Progenitor cell of endocrine pancreas (in vitro differentiated cells): ENCODE results near the gene EVPL. TPM values are rescaled to one million over a fixed set of nuclear protein-coding genes. Genes with fewer than 3 reads are reported as not detected.

Experiments used
- DNase-seq: peaks from one replicate; pipeline ENCODE4 v3.0.0; 2021; ENCODE audit warnings: low spot score; ENCODE audit not compliant: unreplicated experiment
- H3K27ac Mint-ChIP-seq: 2 replicates; pipeline ENCODE4 v1.8.0; 2021; ENCODE audit warnings: mild to moderate bottlenecking, moderate library complexity, mixed read lengths
- H3K27me3 Mint-ChIP-seq: 2 replicates; pipeline ENCODE4 v1.8.0; 2021; ENCODE audit warnings: mixed read lengths
- H3K36me3 Mint-ChIP-seq: 2 replicates; pipeline ENCODE4 v1.8.0; 2022; ENCODE audit warnings: mixed read lengths; ENCODE audit not compliant: insufficient read depth
- H3K4me1 Mint-ChIP-seq: 2 replicates; pipeline ENCODE4 v1.8.0; 2021; ENCODE audit warnings: low read depth, mixed read lengths
- H3K4me3 Mint-ChIP-seq: 2 replicates; pipeline ENCODE4 v1.8.0; 2021; ENCODE audit warnings: low read depth, mild to moderate bottlenecking, moderate library complexity, mixed read lengths
- H3K9me3 Mint-ChIP-seq: 2 replicates; pipeline ENCODE4 v1.8.0; 2021; ENCODE audit warnings: low read depth, mixed read lengths
- total RNA-seq: library from RNA; stranded (reverse); gene quantifications from 2 replicates; pipeline ENCODE4 v1.2.1, GENCODE V29; 2021
- TF ChIP-seq, protein P1 (sequence below): fragments of 200-600 bp; sonication (generic); IDR thresholded peaks from one replicate; pipeline ENCODE4 v1.5.0; 2021; ENCODE audit warnings: antibody characterized with exemption, mild to moderate bottlenecking; ENCODE audit not compliant: unreplicated experiment

The EVPL gene
- total RNA-seq, 1 donor from 2014 or later = 0.05 TPM

DNA sequence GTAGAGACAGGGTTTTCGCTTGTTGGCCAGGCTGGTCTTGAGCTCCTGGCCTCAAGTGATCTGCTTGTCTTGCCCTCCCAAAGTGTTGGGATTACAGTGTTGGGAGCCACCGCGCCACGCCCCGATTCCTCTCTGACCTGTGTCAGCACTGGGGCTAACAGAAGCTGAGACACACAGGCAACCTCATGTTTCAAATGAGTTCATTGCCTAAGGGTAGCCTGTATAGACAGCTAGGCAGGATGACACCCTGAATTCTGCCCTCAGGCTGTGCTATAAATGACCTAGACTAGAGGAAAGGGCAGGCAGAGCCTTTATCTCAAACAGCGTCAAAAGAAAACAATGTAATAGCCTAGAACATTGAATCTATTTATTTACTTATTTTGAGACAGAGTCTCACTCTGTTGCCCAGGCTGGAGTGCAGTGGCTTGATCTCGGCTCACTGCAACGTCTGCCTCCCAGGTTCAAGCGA, 28.7 kb downstream of the EVPL start:
- H3K36me3 Mint-ChIP-seq = peaks cover 11% of the 10 kb centered on the region
- TF ChIP-seq, protein P1, sequence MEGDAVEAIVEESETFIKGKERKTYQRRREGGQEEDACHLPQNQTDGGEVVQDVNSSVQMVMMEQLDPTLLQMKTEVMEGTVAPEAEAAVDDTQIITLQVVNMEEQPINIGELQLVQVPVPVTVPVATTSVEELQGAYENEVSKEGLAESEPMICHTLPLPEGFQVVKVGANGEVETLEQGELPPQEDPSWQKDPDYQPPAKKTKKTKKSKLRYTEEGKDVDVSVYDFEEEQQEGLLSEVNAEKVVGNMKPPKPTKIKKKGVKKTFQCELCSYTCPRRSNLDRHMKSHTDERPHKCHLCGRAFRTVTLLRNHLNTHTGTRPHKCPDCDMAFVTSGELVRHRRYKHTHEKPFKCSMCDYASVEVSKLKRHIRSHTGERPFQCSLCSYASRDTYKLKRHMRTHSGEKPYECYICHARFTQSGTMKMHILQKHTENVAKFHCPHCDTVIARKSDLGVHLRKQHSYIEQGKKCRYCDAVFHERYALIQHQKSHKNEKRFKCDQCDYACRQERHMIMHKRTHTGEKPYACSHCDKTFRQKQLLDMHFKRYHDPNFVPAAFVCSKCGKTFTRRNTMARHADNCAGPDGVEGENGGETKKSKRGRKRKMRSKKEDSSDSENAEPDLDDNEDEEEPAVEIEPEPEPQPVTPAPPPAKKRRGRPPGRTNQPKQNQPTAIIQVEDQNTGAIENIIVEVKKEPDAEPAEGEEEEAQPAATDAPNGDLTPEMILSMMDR = no peak
- no peak for DNase-seq
- H3K27ac Mint-ChIP-seq = no peak overlapping the region
- no peaks in the 10 kb centered on the region for H3K27me3 Mint-ChIP-seq
- peaks cover 13% of the 10 kb centered on the region for H3K4me1 Mint-ChIP-seq
- no peaks in the 10 kb centered on the region for H3K9me3 Mint-ChIP-seq
- H3K4me3 Mint-ChIP-seq = no peak overlapping the region

DNA sequence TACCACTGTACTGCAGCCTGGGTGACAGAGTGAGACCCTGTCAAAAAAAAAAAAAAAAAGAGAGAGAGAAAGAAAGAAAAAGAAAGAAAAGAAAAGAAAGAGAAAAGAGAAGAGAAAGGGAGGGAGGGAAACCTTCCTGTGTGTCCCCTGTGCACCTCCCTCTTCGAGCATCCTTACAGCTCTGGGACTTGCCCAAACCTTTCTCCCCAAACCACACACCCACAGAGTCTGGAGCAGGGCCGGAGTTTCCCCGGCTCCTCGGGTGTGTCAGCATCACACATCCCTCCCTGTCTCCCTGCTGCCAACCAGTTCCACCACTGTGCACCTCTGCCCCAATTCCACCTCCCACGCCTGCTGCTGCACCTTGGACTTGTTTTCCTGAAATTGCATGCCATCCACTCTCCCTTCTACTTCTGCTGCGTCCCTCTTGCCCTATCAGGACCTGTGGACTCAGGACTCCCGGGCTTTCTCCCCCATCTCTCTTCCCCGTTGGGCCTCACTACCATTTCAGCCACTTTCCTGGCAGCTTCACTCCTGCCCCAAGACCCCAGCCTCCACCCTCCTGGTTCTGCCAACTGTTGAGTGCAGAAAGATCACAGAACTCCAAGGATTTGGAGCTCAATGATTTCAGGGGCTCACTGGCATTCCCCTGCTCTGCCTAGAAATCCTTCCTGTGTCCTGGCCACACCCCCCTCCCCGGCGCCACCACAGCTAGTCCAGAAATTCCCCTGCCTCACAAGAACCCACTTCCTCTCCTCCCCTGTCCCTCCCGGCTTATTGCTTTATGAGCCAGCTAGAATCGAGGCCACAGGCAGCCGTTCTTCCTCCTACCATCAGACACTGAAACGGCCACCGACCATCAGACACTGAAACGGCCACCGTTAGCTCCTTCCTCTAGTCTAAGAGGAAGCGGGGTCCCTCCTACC, 30.2 kb downstream of the EVPL start:
- TF ChIP-seq, protein P1 = no peak
- no peak overlapping the region for H3K4me3 Mint-ChIP-seq
- H3K4me1 Mint-ChIP-seq = peaks cover 10% of the 10 kb centered on the region
- H3K9me3 Mint-ChIP-seq = no peaks in the 10 kb centered on the region
- DNase-seq = no peak
- H3K36me3 Mint-ChIP-seq = peaks cover 11% of the 10 kb centered on the region
- no peaks in the 10 kb centered on the region for H3K27me3 Mint-ChIP-seq
- H3K27ac Mint-ChIP-seq = no peak overlapping the region

- Mint-ChIP-seq H3K9me3 (no peaks in the 10 kb centered on the region), H3K27ac (no peak overlapping the region), H3K4me3 (no peak overlapping the region), H3K4me1 (peaks cover 10% of the 10 kb centered on the region), H3K36me3 (peaks cover 17% of the 10 kb centered on the region), H3K27me3 (no peaks in the 10 kb centered on the region)
- TF ChIP-seq, protein P1 = no peak
- DNase-seq = no peak
Observed at GRCh38 chr17:75995385-75995925, 31.7 kb downstream of the EVPL start.

- Mint-ChIP-seq H3K27ac (no peak overlapping the region), H3K27me3 (no peaks in the 10 kb centered on the region), H3K4me3 (no peak overlapping the region), H3K36me3 (peaks cover 17% of the 10 kb centered on the region), H3K4me1 (peaks cover 8% of the 10 kb centered on the region), H3K9me3 (no peaks in the 10 kb centered on the region)
- no peak for DNase-seq
- TF ChIP-seq, protein P1 = no peak
Observed at GRCh38 chr17:75994802-75995370, 32.2 kb downstream of the EVPL start.

GRCh38 chr17:75991396-75991795, 35.7 kb downstream of the EVPL start:
- H3K4me3 Mint-ChIP-seq = no peak overlapping the region
- no peak overlapping the region for H3K27ac Mint-ChIP-seq
- no peak for DNase-seq

More at GRCh38 chr17:75991396-75991795, 35.7 kb downstream of the EVPL start:
- TF ChIP-seq, protein P1 = no peak
- H3K27me3 Mint-ChIP-seq = no peaks in the 10 kb centered on the region
- peaks cover 14% of the 10 kb centered on the region for H3K36me3 Mint-ChIP-seq
- H3K4me1 Mint-ChIP-seq = no peaks in the 10 kb centered on the region
- no peaks in the 10 kb centered on the region for H3K9me3 Mint-ChIP-seq
